HepG2 (cell line): ENCODE data around the gene GNB1. TPM values are rescaled to one million over a fixed set of nuclear protein-coding genes. Genes with fewer than 3 reads are reported as not detected.

Experiments used
- HMGA1 ChIP-seq: sonication (generic); formaldehyde crosslinking; conservative IDR thresholded peaks from 2 replicates; pipeline ENCODE4 v1.4.0; 2020; ENCODE audit warnings: missing genetic modification reagents
- POLR2AphosphoS2 ChIP-seq: IDR thresholded peaks from 2 replicates; pipeline ENCODE4 v1.6.1; 2011; ENCODE audit warnings: low read depth, low read length, improper control_type of control experiment
- PRPF4 ChIP-seq: fragments of 200-400 bp; formaldehyde crosslinking; IDR thresholded peaks from 2 replicates; pipeline ENCODE4 v1.6.1; 2016; ENCODE audit warnings: low read length, low read depth; ENCODE audit not compliant: poor library complexity, severe bottlenecking
- RAD21 ChIP-seq: fragments of 450-650 bp; formaldehyde crosslinking; IDR thresholded peaks from 2 replicates; pipeline ENCODE4 v1.5.0; 2020; ENCODE audit warnings: mild to moderate bottlenecking
- SSRP1 ChIP-seq: IDR thresholded peaks from 2 replicates; pipeline ENCODE4 v1.6.1; 2016; ENCODE audit warnings: control low read depth
- TCF12 ChIP-seq, 2 experiments: fragments of 450-650 bp in 1 of 2; sonication (generic) in 1 of 2; formaldehyde crosslinking in 1 of 2; IDR thresholded peaks; 2 replicates each; pipeline versions ENCODE4 v1.6.1 to v1.8.0; 2017 to 2022; ENCODE audit warnings: antibody characterized with exemption in 1 of 2, mild to moderate bottlenecking in 1 of 2, missing genetic modification reagents in 1 of 2, moderate library complexity in 1 of 2
- TP53 ChIP-seq: sonication (generic); formaldehyde crosslinking; conservative IDR thresholded peaks from 2 replicates; pipeline ENCODE4 v1.4.0; 2020; ENCODE audit warnings: missing genetic modification reagents
- ZFP36 ChIP-seq: fragments of 150-350 bp; IDR thresholded peaks from 2 replicates; pipeline ENCODE4 v1.6.1; 2018; ENCODE audit warnings: borderline replicate concordance, low read length, low read depth; ENCODE audit not compliant: partially characterized antibody
- ZNF121 ChIP-seq: sonication (generic); formaldehyde crosslinking; IDR thresholded peaks from 2 replicates; pipeline ENCODE4 v1.5.0; 2020; ENCODE audit warnings: mild to moderate bottlenecking, missing genetic modification reagents
- polyA plus RNA-seq, 8 experiments: library from polyadenylated mRNA; depleted of rRNA in 3 of 8; stranded (reverse) in 7 of 8; unstranded in 1 of 8; fragments of >200 nt; fragmentation: Illumina TruSeq in 4 of 8; extraction: Trizol in 4 of 8; gene quantifications; 2 replicates each; pipeline versions ENCODE4 v1.2.1 to v1.2.3, GENCODE V29; 2011 to 2016; ENCODE audit warnings: low read depth in 4 of 8, missing spikeins in 1 of 8, mixed read lengths in 1 of 8; ENCODE audit not compliant: insufficient read depth in 1 of 8
- total RNA-seq, 5 experiments: library from RNA; depleted of rRNA; stranded (reverse); fragments of >200 nt; fragmentation: Illumina TruSeq; extraction: Trizol; gene quantifications; 2 replicates each; pipeline ENCODE4 v1.2.3, GENCODE V29; 2016; ENCODE audit warnings: low read depth in 1 of 5
- TF ChIP-seq, protein P1 (sequence below): sonication (generic); formaldehyde crosslinking; IDR thresholded peaks from 2 replicates; pipeline ENCODE4 v1.5.0; 2020; ENCODE audit warnings: mild to moderate bottlenecking, missing genetic modification reagents
- TF ChIP-seq, protein P2 (sequence below): sonication (generic); formaldehyde crosslinking; IDR thresholded peaks from 2 replicates; pipeline ENCODE4 v1.5.0; 2020; ENCODE audit warnings: mild to moderate bottlenecking, missing genetic modification reagents, borderline replicate concordance
- TF ChIP-seq, protein P3 (sequence below): sonication (generic); formaldehyde crosslinking; IDR thresholded peaks from 2 replicates; pipeline ENCODE4 v1.4.0; 2020; ENCODE audit warnings: mild to moderate bottlenecking, missing genetic modification reagents
- TF ChIP-seq, protein P4 (sequence below): fragments of 450-650 bp; IDR thresholded peaks from 2 replicates; pipeline ENCODE4 v1.6.1; 2017; ENCODE audit warnings: mild to moderate bottlenecking
- TF ChIP-seq, protein P5 (sequence below): sonication (generic); formaldehyde crosslinking; IDR thresholded peaks from 2 replicates; pipeline ENCODE4 v1.5.0; 2020; ENCODE audit warnings: mild to moderate bottlenecking, missing genetic modification reagents

GNB1 gene
- total and polyA plus RNA-seq, 2 of the 13 experiments (the other 11 are each of a cell fraction or from before 2014, with no cell fraction given) = 66.2 to 327 TPM

DNA sequence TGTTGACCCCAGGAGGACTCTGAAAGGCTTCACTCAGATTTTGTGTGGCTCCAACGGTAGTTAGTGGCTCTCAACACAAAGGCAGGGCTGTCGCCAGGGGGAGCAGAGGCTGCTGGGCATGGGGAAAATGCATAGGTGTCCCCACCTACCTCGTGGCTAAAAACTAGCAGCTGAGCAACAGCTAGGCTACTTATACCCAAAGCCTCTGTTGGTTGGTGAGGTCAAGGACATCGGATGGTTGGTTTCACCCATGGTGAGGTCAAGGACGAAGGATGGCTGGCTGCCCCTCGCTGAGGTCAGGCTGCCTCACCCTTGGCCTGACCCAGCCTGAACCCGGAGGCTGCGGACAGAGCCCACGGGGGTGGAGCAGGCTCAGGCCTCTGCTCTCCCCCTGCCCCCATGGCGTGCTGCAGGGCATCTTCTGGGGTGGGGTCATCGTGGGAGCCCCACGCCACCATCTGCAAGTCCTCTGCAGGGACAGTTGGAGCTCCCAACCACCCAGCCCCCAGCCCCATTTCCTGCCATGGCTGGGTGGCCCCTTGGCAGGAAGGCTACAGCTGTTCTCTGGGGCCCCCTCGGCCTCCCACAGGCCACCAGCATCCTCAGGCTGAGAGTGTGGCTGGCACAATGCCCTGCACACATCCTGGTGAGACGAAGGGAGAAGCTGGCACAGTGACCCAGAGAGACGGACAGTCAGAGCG, 8.5 kb upstream of the GNB1 start (continued):
- TF ChIP-seq, protein P1, sequence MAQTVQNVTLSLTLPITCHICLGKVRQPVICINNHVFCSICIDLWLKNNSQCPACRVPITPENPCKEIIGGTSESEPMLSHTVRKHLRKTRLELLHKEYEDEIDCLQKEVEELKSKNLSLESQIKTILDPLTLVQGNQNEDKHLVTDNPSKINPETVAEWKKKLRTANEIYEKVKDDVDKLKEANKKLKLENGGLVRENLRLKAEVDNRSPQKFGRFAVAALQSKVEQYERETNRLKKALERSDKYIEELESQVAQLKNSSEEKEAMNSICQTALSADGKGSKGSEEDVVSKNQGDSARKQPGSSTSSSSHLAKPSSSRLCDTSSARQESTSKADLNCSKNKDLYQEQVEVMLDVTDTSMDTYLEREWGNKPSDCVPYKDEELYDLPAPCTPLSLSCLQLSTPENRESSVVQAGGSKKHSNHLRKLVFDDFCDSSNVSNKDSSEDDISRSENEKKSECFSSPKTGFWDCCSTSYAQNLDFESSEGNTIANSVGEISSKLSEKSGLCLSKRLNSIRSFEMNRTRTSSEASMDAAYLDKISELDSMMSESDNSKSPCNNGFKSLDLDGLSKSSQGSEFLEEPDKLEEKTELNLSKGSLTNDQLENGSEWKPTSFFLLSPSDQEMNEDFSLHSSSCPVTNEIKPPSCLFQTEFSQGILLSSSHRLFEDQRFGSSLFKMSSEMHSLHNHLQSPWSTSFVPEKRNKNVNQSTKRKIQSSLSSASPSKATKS (CRISPR knock-in tag) = no peak
- TF ChIP-seq PRPF4 (no peak), POLR2AphosphoS2 (no peak), TP53 (no peak), ZNF121 (CRISPR knock-in tag) (no peak), RAD21 (CRISPR knock-in tag) (peak; percentile 60), TCF12 (IDR thresholded peaks at IDR 0.05) (no peak), TCF12 (CRISPR knock-in tag; IDR thresholded peaks at IDR 0.05) (no peak), SSRP1 (CRISPR knock-in tag) (no peak), HMGA1 (no peak), ZFP36 (no peak)
- TF ChIP-seq, protein P2, sequence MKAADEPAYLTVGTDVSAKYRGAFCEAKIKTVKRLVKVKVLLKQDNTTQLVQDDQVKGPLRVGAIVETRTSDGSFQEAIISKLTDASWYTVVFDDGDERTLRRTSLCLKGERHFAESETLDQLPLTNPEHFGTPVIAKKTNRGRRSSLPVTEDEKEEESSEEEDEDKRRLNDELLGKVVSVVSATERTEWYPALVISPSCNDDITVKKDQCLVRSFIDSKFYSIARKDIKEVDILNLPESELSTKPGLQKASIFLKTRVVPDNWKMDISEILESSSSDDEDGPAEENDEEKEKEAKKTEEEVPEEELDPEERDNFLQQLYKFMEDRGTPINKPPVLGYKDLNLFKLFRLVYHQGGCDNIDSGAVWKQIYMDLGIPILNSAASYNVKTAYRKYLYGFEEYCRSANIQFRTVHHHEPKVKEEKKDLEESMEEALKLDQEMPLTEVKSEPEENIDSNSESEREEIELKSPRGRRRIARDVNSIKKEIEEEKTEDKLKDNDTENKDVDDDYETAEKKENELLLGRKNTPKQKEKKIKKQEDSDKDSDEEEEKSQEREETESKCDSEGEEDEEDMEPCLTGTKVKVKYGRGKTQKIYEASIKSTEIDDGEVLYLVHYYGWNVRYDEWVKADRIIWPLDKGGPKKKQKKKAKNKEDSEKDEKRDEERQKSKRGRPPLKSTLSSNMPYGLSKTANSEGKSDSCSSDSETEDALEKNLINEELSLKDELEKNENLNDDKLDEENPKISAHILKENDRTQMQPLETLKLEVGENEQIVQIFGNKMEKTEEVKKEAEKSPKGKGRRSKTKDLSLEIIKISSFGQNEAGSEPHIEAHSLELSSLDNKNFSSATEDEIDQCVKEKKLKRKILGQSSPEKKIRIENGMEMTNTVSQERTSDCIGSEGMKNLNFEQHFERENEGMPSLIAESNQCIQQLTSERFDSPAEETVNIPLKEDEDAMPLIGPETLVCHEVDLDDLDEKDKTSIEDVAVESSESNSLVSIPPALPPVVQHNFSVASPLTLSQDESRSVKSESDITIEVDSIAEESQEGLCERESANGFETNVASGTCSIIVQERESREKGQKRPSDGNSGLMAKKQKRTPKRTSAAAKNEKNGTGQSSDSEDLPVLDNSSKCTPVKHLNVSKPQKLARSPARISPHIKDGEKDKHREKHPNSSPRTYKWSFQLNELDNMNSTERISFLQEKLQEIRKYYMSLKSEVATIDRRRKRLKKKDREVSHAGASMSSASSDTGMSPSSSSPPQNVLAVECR (CRISPR knock-in tag) = no peak; the same call in 1 of the 2 replicates
- TF ChIP-seq, protein P3, sequence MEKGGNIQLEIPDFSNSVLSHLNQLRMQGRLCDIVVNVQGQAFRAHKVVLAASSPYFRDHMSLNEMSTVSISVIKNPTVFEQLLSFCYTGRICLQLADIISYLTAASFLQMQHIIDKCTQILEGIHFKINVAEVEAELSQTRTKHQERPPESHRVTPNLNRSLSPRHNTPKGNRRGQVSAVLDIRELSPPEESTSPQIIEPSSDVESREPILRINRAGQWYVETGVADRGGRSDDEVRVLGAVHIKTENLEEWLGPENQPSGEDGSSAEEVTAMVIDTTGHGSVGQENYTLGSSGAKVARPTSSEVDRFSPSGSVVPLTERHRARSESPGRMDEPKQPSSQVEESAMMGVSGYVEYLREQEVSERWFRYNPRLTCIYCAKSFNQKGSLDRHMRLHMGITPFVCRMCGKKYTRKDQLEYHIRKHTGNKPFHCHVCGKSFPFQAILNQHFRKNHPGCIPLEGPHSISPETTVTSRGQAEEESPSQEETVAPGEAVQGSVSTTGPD (CRISPR knock-in tag) = no peak
- TF ChIP-seq, protein P4, sequence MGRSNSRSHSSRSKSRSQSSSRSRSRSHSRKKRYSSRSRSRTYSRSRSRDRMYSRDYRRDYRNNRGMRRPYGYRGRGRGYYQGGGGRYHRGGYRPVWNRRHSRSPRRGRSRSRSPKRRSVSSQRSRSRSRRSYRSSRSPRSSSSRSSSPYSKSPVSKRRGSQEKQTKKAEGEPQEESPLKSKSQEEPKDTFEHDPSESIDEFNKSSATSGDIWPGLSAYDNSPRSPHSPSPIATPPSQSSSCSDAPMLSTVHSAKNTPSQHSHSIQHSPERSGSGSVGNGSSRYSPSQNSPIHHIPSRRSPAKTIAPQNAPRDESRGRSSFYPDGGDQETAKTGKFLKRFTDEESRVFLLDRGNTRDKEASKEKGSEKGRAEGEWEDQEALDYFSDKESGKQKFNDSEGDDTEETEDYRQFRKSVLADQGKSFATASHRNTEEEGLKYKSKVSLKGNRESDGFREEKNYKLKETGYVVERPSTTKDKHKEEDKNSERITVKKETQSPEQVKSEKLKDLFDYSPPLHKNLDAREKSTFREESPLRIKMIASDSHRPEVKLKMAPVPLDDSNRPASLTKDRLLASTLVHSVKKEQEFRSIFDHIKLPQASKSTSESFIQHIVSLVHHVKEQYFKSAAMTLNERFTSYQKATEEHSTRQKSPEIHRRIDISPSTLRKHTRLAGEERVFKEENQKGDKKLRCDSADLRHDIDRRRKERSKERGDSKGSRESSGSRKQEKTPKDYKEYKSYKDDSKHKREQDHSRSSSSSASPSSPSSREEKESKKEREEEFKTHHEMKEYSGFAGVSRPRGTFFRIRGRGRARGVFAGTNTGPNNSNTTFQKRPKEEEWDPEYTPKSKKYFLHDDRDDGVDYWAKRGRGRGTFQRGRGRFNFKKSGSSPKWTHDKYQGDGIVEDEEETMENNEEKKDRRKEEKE = no peak
- TF ChIP-seq, protein P5, sequence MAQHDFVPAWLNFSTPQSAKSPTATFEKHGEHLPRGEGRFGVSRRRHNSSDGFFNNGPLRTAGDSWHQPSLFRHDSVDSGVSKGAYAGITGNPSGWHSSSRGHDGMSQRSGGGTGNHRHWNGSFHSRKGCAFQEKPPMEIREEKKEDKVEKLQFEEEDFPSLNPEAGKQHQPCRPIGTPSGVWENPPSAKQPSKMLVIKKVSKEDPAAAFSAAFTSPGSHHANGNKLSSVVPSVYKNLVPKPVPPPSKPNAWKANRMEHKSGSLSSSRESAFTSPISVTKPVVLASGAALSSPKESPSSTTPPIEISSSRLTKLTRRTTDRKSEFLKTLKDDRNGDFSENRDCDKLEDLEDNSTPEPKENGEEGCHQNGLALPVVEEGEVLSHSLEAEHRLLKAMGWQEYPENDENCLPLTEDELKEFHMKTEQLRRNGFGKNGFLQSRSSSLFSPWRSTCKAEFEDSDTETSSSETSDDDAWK (CRISPR knock-in tag) = no peak
